Keratinocyte (primary cell): ENCODE results near the gene APOB. TPM values are rescaled to one million over a fixed set of nuclear protein-coding genes. Genes with fewer than 3 reads are reported as not detected.

ENCODE experiments used
- DNase-seq: peaks from one replicate; pipeline ENCODE4 v3.0.0-alpha.2; 2011; ENCODE audit warnings: low read depth, missing footprints, low spot score
- FAIRE-seq: peaks from 2 replicates; lab custom pipeline; 2011; peaks lifted over from hg19 to GRCh38; lab: Jason Lieb, UNC
- H2AFZ ChIP-seq: 2 replicates; pipeline ENCODE4 v1.6.0; 2012; ENCODE audit warnings: low read length, control low read depth, inconsistent platforms; ENCODE audit not compliant: control insufficient read depth
- H3K27ac ChIP-seq: 2 replicates; pipeline ENCODE4 v1.5.1; 2011; ENCODE audit warnings: low read length; ENCODE audit not compliant: control insufficient read depth, insufficient read depth
- H3K27me3 ChIP-seq: 3 replicates; pipeline ENCODE4 v1.6.0; 2011; ENCODE audit warnings: low read length; ENCODE audit not compliant: control insufficient read depth, insufficient read depth; ENCODE audit errors: extremely low read depth
- H3K36me3 ChIP-seq, 2 experiments: 2 replicates in 1 of 2; 3 replicates in 1 of 2; pipeline ENCODE4 v1.5.1; 2011; ENCODE audit warnings: low read length in 2 of 2, mild to moderate bottlenecking in 1 of 2; ENCODE audit not compliant: control insufficient read depth in 2 of 2, insufficient read depth in 2 of 2; ENCODE audit errors: extremely low read depth in 1 of 2
- H3K4me1 ChIP-seq: 3 replicates; pipeline ENCODE4 v1.5.1; 2011; ENCODE audit warnings: low read length; ENCODE audit not compliant: control insufficient read depth, insufficient read depth; ENCODE audit errors: extremely low read depth
- H3K4me2 ChIP-seq: 3 replicates; pipeline ENCODE4 v1.6.0; 2011; ENCODE audit warnings: low read depth, low read length; ENCODE audit not compliant: control insufficient read depth, insufficient read depth; ENCODE audit errors: extremely low read depth
- H3K4me3 ChIP-seq, 3 experiments: fragments of 200-600 bp in 1 of 3; sonication (generic) in 1 of 3; 2 replicates in 2 of 3; 3 replicates in 1 of 3; pipeline ENCODE4 v1.5.1; 2011 to 2016; ENCODE audit warnings: low read length in 3 of 3, mild to moderate bottlenecking in 3 of 3, control low read depth in 2 of 3, inconsistent platforms in 1 of 3, low read depth in 1 of 3, mixed read lengths in 1 of 3, mixed run types in 1 of 3, moderate library complexity in 1 of 3; ENCODE audit not compliant: control insufficient read depth in 2 of 3, insufficient read depth in 2 of 3; ENCODE audit errors: extremely low read depth in 1 of 3
- H3K79me2 ChIP-seq: 2 replicates; pipeline ENCODE4 v1.6.0; 2012; ENCODE audit warnings: low read length; ENCODE audit not compliant: control insufficient read depth, insufficient read depth
- H3K9ac ChIP-seq: 3 replicates; pipeline ENCODE4 v1.6.0; 2011; ENCODE audit warnings: low read length; ENCODE audit not compliant: control insufficient read depth, insufficient read depth; ENCODE audit errors: extremely low read depth
- H3K9me1 ChIP-seq: 3 replicates; pipeline ENCODE4 v1.6.0; 2011; ENCODE audit warnings: low read length; ENCODE audit not compliant: control insufficient read depth, insufficient read depth; ENCODE audit errors: extremely low read depth
- H3K9me3 ChIP-seq: 2 replicates; pipeline ENCODE4 v1.5.1; 2012; ENCODE audit warnings: low read depth, low read length; ENCODE audit not compliant: control insufficient read depth
- H4K20me1 ChIP-seq: 3 replicates; pipeline ENCODE4 v1.6.0; 2011; ENCODE audit warnings: low read length; ENCODE audit not compliant: control insufficient read depth, insufficient read depth; ENCODE audit errors: extremely low read depth
- EZH2 ChIP-seq: IDR thresholded peaks from one replicate; pipeline ENCODE4 v1.6.1; 2012; ENCODE audit warnings: inconsistent platforms, mild to moderate bottlenecking, low read length, moderate library complexity
- dilution Hi-C: fragments of 300-500 bp; cut with MboI; formaldehyde crosslinking; loops from one replicate; pipeline ENCODE4 v1.7.0; 2020; ENCODE audit warnings: low sequenced_read_pairs; ENCODE audit not compliant: extremely low pct_ligation_motif_present
- polyA plus RNA-seq, 5 experiments: library from polyadenylated mRNA; depleted of rRNA in 3 of 5; stranded (reverse) in 3 of 5; stranded (forward) in 1 of 5; unstranded in 1 of 5; fragments of >200 nt; gene quantifications; 1 replicate in 1 of 5; 2 replicates in 3 of 5; 3 replicates in 1 of 5; pipeline versions ENCODE4 v1.2.1 to v1.2.3, GENCODE V29; 2011 to 2012; ENCODE audit warnings: missing spikeins in 2 of 5, low read depth in 1 of 5, low replicate concordance in 1 of 5
- TF ChIP-seq, protein P1 (sequence below), 3 experiments: IDR thresholded peaks in 1 of 3; conservative IDR thresholded peaks in 1 of 3; optimal IDR thresholded peaks in 1 of 3; 2 replicates in 2 of 3; 3 replicates in 1 of 3; pipeline versions ENCODE3 to v1.5.1; 2011; ENCODE audit warnings: low read length in 3 of 3, mild to moderate bottlenecking in 3 of 3, moderate library complexity in 2 of 3, control low read depth in 1 of 3, inconsistent platforms in 1 of 3; ENCODE audit not compliant: insufficient read depth in 2 of 3; ENCODE audit errors: extremely low read depth in 1 of 3

Gene APOB
- polyA plus RNA-seq, 1 donor (not counting 4 experiments of a cell fraction or from before 2014, with no cell fraction given), result 0.01 TPM

DNA sequence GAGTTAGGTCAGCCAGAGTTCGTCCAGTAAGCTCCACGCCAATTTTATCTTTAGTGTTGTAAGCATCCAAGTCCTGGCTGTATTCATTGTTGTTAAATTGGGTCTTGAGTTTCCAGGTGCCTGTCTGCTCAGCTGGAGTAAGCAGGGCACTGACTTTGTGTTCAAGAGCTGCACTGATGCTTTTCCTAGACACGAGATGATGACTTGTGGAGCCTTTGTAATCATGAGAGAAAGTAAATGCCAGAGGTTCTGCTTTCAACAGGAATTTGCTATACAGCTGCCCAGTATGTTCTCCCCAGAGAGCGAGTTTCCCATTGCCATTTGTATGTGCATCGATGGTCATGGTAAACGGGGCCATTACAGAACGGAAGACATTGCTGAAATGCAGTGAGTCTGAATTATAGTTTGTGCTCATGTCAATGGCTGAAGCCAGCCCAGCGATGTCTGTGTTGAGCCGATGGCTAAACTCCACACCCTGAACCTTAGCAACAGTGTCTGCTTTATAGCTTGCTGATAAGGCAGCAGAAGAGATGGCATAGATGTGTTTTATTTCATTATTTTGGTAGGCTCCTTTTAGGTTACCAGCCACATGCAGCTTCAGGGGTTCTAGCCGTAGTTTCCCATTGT is 32.9 kb downstream of the APOB start:
- no peaks in the 10 kb centered on the region for H3K27me3 ChIP-seq
- no peaks in the 10 kb centered on the region for H3K9me1 ChIP-seq
- DNase-seq (no peak), FAIRE-seq (no peak)
- H3K36me3 ChIP-seq, result no peaks in the 10 kb centered on the region
- H4K20me1 ChIP-seq, result no peaks in the 10 kb centered on the region
- no peak overlapping the region for H2AFZ ChIP-seq
- no peaks in the 10 kb centered on the region for H3K4me1 ChIP-seq
- dilution Hi-C loops, result no loop called here
- TF ChIP-seq EZH2, result no peak
- no peak overlapping the region for H3K27ac ChIP-seq
- H3K4me3 ChIP-seq, result no peak overlapping the region
- H3K79me2 ChIP-seq, result no peaks in the 10 kb centered on the region
- H3K9ac ChIP-seq, result no peak overlapping the region
- H3K9me3 ChIP-seq, result no peaks in the 10 kb centered on the region
- no peak overlapping the region for H3K4me2 ChIP-seq

DNA sequence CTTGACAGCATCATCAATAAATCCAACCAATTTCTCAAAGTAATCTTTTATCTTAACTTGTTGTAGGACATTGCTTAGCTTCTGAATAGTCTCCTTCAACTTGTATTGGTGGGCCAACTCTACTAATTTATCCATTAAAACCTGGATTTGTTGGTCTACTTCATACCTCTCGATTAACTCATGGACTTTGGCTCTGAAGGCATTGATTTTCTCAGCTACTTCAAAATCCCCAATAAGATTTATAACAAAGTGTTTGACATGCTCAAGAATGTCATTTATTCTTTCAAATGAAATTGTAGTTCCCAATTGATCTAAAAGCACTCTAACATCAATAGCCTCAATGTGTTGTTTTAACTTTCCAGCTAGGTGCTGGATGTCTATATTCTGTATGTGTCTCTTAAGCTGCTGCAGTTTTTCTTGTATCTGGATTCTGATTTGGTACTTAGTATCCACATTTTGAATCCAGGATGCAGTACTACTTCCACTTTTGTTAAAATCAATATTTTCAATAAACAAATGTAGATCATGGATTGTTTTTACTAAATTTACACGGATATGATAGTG is 34.1 kb downstream of the APOB start:
- DNase-seq (no peak), FAIRE-seq (no peak)
- H3K4me3 ChIP-seq, result no peak overlapping the region
- H3K9me3 ChIP-seq, result no peaks in the 10 kb centered on the region
- no peak for TF ChIP-seq EZH2
- TF ChIP-seq, protein P1, sequence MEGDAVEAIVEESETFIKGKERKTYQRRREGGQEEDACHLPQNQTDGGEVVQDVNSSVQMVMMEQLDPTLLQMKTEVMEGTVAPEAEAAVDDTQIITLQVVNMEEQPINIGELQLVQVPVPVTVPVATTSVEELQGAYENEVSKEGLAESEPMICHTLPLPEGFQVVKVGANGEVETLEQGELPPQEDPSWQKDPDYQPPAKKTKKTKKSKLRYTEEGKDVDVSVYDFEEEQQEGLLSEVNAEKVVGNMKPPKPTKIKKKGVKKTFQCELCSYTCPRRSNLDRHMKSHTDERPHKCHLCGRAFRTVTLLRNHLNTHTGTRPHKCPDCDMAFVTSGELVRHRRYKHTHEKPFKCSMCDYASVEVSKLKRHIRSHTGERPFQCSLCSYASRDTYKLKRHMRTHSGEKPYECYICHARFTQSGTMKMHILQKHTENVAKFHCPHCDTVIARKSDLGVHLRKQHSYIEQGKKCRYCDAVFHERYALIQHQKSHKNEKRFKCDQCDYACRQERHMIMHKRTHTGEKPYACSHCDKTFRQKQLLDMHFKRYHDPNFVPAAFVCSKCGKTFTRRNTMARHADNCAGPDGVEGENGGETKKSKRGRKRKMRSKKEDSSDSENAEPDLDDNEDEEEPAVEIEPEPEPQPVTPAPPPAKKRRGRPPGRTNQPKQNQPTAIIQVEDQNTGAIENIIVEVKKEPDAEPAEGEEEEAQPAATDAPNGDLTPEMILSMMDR (optimal IDR thresholded peaks at IDR 0.05 in 1 of 3, IDR thresholded peaks at IDR 0.05 in 1 of 3, conservative IDR thresholded peaks at IDR 0.05 in 1 of 3; ENCODE audit: extremely low read depth in 1 of 3, insufficient read depth in 2 of 3, low read length in 3 of 3), result no peak
- no peaks in the 10 kb centered on the region for H4K20me1 ChIP-seq
- no peak overlapping the region for H3K27ac ChIP-seq
- no peaks in the 10 kb centered on the region for H3K9me1 ChIP-seq
- no peak overlapping the region for H3K4me2 ChIP-seq
- no peaks in the 10 kb centered on the region for H3K36me3 ChIP-seq
- no peak overlapping the region for H2AFZ ChIP-seq
- no peaks in the 10 kb centered on the region for H3K27me3 ChIP-seq
- no peak overlapping the region for H3K9ac ChIP-seq
- H3K4me1 ChIP-seq, result no peaks in the 10 kb centered on the region
- dilution Hi-C loops, result no loop called here
- no peaks in the 10 kb centered on the region for H3K79me2 ChIP-seq
